ENCODE results near the gene ENAH.
A peak's percentile ranks its signal among the peaks of the same experiment; 100 is the strongest.

ENAH gene

DNA sequence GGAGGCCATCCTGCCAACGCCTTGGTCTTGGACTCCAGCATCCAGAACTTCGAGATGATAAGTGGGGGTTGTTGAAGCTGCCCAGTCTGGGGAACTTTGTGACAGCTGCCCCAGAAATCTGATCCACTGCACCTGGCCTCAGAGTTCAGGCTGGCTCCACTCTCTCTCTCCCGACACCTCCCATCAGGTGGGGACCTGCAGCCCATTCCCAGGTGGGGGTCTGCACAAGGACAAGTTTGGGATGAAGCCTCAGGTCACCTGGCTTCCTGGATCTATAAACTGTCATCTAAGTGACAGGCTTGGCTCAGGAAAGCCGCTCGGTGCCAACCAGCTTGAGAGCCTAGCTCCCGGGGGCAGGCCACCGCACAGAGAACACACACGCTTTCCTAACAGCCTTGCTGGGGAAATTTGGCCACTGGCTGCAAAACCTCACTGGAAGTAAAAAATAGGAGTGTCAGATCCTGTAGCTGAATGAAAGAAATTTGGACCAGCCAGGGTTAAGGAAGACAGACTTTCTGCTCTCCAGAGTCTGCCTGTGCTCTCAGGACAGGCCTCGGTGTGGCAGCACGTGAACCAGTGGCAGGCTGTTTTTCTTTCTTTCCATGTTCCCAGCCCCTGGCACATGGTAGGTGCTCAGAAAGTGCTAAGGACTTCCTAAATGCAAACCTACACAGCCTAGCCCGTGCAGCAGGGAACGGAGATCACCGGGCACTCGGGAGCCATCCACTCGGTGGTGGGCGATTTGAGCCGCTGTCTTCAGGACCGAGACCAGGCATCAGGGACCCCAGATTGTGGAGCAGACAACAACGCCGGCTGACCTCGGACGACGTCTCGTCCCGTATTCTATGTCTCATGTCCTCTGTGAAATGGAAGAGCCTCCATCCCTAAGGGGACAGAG is 182.5 kb downstream of the ENAH start:
- no peak for DNase-seq (ENCODE audit: low spot score in 2 of 2)
- no peaks in the 10 kb centered on the region for H3K27me3 ChIP-seq (ENCODE audit: low read depth)
- no peak overlapping the region for H3K4me3 ChIP-seq
- H3K36me3 ChIP-seq (replicated peaks), result no peaks in the 10 kb centered on the region
- H3K9me3 ChIP-seq, result no peaks in the 10 kb centered on the region
- peaks cover 5% of the 10 kb centered on the region for H3K4me1 ChIP-seq
- in situ Hi-C loops (cut with MboI; ENCODE audit: low sequenced_read_pairs), result no loop called here

GRCh38 chr1:225469051-225469450 is 183.9 kb downstream of the ENAH start:
- Histone ChIP-seq H3K9me3 (no peaks in the 10 kb centered on the region), H3K27me3 (ENCODE audit: low read depth) (no peaks in the 10 kb centered on the region), H3K4me3 (no peak overlapping the region), H3K4me1 (no peaks in the 10 kb centered on the region; the same call in 1 of the 2 replicates), H3K36me3 (replicated peaks) (no peaks in the 10 kb centered on the region)
- DNase-seq (ENCODE audit: low spot score in 2 of 2), result no peak
- in situ Hi-C loops (cut with MboI; ENCODE audit: low sequenced_read_pairs), result no loop called here

DNA sequence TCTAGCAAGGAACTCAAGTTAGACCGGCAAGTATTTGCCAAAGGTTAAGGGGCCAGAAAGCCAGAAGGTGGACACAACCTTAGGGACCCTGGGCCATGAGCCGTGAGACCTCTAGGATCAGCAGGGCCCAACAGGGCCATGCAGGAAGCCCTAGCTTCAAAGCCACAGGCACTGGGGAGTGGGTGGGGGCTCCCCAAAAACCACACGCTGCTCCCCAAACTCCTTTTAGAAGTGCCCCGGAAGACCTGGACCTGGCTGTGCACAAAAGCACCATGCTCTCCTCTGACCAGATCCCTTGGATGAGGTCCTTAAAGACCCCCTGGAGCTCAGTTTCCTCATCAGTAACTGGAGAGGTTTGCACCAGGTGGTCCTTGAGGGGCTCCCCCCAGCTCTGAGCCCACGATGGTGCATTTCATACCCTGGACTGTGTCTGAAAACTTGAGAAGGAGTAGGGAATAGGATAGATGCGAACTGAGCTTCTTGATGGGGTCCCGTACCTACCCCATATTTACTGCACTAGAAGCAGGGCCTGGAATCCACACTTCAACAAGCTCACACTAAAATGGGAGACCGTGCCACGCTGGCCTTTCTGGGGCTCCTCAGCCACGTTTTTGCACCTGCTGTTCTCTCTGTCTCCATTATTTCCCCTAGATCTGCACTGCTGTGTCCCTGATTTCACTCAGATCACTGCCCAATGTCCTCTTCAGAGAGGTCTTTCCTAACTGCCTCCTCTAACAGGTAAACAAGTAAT is 184.5 kb downstream of the ENAH start:
- DNase-seq (ENCODE audit: low spot score in 2 of 2), result no peak
- in situ Hi-C loops (cut with MboI; ENCODE audit: low sequenced_read_pairs), result no loop called here
- H3K36me3 ChIP-seq (replicated peaks), result no peaks in the 10 kb centered on the region
- no peaks in the 10 kb centered on the region for H3K9me3 ChIP-seq
- H3K27me3 ChIP-seq (ENCODE audit: low read depth), result no peaks in the 10 kb centered on the region
- H3K4me1 ChIP-seq, result no peaks in the 10 kb centered on the region; the same call in 1 of the 2 replicates
- no peak overlapping the region for H3K4me3 ChIP-seq

DNA sequence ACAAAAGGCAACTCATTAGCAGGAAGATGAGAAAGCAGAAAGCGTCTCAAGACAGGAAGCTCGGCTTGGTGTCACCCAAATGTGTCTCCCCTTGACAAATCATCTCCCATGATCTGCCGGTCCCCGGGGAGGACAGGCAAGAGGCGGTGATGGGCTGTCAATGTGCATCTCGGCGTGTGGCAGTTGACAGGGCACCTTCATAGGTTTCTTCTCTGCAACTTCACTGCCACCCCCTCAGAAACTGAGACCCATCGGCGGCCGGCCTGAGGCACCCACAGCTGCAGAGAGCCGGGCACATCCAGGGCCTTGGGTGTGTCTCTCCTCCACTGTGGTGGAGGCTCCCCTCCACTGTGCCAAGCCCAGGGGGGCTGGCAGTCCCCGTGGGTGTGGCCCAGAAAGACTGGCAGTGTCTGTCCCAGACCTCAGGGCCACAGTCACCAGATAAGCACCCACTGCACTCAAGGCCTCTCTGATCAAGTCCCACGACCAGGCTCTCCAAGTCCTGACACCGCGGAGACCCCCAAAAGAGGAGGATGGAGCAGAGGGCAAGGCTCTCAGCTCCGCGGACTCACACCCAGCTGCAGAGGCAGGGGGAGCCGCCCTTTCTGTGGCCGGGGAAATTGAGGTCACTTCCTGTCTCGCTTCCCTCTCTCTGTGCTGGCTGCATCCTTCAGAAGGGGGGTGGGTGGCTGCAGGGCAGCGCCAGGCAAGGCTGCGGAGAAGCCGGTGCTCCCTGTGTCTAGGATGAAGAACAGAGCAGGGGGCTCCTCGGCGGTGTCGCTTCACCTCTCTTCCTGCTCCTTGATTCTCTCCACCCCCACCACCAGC is 185.5 kb downstream of the ENAH start:
- H3K4me3 ChIP-seq, result no peak overlapping the region
- DNase-seq (ENCODE audit: low spot score in 2 of 2), result no peak
- no peaks in the 10 kb centered on the region for H3K27me3 ChIP-seq (ENCODE audit: low read depth)
- H3K9me3 ChIP-seq, result no peaks in the 10 kb centered on the region
- no peaks in the 10 kb centered on the region for H3K36me3 ChIP-seq (replicated peaks)
- no peaks in the 10 kb centered on the region; the same call in 1 of the 2 replicates for H3K4me1 ChIP-seq
- in situ Hi-C loops (cut with MboI; ENCODE audit: low sequenced_read_pairs), result no loop called here

GRCh38 chr1:225466848-225467192 is 186.1 kb downstream of the ENAH start:
- Histone ChIP-seq H3K4me3 (no peak overlapping the region), H3K27me3 (ENCODE audit: low read depth) (no peaks in the 10 kb centered on the region), H3K36me3 (replicated peaks) (no peaks in the 10 kb centered on the region), H3K4me1 (no peaks in the 10 kb centered on the region; the same call in 1 of the 2 replicates), H3K9me3 (no peaks in the 10 kb centered on the region)
- no peak for DNase-seq (ENCODE audit: low spot score in 2 of 2)
- in situ Hi-C loops (cut with MboI; ENCODE audit: low sequenced_read_pairs), result no loop called here

GRCh38 chr1:225465793-225466517 is 187.0 kb downstream of the ENAH start:
- Histone ChIP-seq H3K27me3 (ENCODE audit: low read depth) (no peaks in the 10 kb centered on the region), H3K36me3 (replicated peaks) (no peaks in the 10 kb centered on the region), H3K9me3 (no peaks in the 10 kb centered on the region), H3K4me3 (no peak overlapping the region), H3K4me1 (no peaks in the 10 kb centered on the region; the same call in 1 of the 2 replicates)
- no peak for DNase-seq (ENCODE audit: low spot score in 2 of 2)
- in situ Hi-C loops (cut with MboI; ENCODE audit: low sequenced_read_pairs), result no loop called here

DNA sequence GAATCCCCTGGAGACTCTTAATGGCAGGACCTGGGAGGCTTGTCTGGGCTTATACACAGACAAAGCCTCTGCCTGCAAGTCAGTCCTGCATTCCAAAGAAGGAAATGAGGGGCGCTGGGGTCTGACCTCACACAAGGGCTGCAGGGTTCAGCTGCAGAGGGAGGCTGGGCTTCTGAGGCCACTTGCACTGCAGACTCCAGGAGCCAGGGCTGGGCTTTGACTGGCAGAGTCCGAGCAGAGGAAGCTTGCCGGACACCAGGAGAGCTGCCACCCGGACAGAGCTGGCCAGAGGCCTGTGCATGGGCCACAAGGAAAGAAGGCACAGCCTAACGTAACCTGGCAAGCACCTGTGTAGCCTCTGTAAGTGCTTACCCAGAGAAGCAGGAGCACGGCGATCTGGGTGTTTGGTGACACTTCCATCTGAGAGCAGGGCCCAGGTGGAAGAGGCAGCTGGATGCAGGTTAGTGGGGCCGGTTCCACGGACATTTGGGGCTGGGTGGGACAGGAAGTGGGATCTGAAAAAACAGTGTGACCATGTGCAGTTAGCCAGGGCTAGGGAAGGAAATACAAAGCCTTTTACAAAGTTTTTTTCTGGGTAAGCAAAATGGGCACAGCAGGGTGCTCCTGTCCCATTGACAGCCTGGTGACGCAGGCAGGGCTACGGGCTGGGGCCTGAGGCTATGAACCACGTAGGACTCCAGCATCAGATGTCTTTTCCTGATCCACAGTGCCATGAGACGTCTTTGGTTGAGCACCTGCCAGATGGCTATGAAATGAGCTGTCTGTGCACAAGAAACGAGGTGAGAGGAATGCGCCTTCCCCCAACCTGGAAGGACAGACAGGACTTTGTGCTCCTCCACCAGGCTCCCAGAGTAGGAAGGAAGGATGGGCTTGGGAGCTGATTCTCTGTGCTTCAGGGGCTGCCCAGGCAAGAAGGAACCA is 187.8 kb downstream of the ENAH start:
- Histone ChIP-seq H3K9me3 (no peaks in the 10 kb centered on the region), H3K4me1 (no peaks in the 10 kb centered on the region; the same call in 1 of the 2 replicates), H3K4me3 (no peak overlapping the region), H3K36me3 (replicated peaks) (no peaks in the 10 kb centered on the region), H3K27me3 (ENCODE audit: low read depth) (no peaks in the 10 kb centered on the region)
- DNase-seq (ENCODE audit: low spot score in 2 of 2), result peak; percentile 25 to 32
- in situ Hi-C loops (cut with MboI; ENCODE audit: low sequenced_read_pairs), result no loop called here

DNA sequence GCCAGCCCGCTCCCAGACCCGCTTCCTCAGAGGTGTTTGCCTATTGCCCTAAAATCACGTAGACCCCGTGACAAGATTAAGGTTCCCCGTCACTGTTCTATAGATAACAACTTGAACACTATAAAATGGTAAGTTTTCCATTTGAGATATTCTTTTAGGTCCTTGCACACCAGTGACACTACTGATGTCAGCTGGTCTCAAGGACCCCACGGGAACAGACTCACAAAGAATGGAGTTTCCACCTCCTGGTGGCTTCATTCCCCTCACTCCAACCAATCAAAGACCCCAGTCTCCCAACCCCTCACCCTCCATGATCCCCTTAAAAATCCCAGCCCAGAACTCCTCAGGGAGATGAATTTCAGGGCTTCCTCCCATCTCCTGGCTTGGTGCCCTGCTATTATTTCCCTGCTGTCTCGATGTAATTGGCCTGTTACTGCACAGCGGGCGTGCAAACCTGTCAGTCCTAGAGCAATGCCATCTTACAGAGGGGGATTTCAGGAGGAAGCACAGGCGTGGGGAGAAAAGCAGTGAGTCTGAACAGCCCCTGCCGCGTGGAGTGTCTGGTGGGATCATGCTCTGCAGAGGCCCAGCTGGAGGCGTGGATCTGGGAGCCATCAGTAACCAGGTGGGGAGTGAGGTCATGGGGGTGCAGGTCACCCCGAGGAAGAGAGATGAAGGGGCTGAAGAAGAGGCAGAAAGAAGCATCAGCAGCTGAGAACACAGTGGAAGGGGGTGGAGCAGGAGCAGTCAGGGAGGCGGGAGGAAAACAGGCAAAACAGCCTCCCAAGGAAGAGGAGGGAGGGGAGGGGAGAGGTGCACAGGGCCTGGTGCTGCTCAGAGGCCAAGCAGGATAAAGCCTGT is 190.0 kb downstream of the ENAH start:
- DNase-seq (ENCODE audit: low spot score in 2 of 2), result no peak
- Histone ChIP-seq H3K36me3 (replicated peaks) (no peaks in the 10 kb centered on the region), H3K27me3 (ENCODE audit: low read depth) (no peaks in the 10 kb centered on the region), H3K4me3 (no peak overlapping the region), H3K4me1 (no peaks in the 10 kb centered on the region; the same call in 1 of the 2 replicates), H3K9me3 (0 out of 2 replicates have a peak, but pooled peaks cover 3% of the 10 kb centered on the region)
- in situ Hi-C loops (cut with MboI; ENCODE audit: low sequenced_read_pairs), result no loop called here

DNA sequence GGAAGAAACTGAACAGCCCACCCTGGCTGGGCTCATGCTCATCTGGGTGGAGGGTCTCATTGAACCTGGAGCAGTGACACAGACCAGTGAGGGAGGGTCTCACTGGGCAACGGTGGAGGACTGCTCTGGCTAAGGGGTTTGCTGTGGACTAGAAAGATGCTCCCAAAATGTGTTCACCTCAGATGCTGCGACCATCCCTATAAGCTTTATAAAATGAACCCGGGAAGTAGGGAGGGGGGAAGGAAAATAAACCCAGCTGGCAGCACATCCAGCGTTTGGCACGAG is 190.6 kb downstream of the ENAH start:
- H3K36me3 ChIP-seq (replicated peaks), result no peaks in the 10 kb centered on the region
- no peak for DNase-seq (ENCODE audit: low spot score in 2 of 2)
- H3K4me3 ChIP-seq, result no peak overlapping the region
- H3K27me3 ChIP-seq (ENCODE audit: low read depth), result no peaks in the 10 kb centered on the region
- H3K9me3 ChIP-seq, result 0 out of 2 replicates have a peak, but pooled peaks cover 3% of the 10 kb centered on the region
- H3K4me1 ChIP-seq, result no peaks in the 10 kb centered on the region; the same call in 1 of the 2 replicates
- in situ Hi-C loops (cut with MboI; ENCODE audit: low sequenced_read_pairs), result no loop called here

- Histone ChIP-seq H3K4me3 (no peak overlapping the region), H3K27me3 (ENCODE audit: low read depth) (no peaks in the 10 kb centered on the region), H3K36me3 (replicated peaks) (no peaks in the 10 kb centered on the region), H3K4me1 (no peaks in the 10 kb centered on the region; the same call in 1 of the 2 replicates), H3K9me3 (0 out of 2 replicates have a peak, but pooled peaks cover 3% of the 10 kb centered on the region)
- in situ Hi-C loops (cut with MboI; ENCODE audit: low sequenced_read_pairs), result no loop called here
- DNase-seq (ENCODE audit: low spot score in 2 of 2), result no peak
These were observed 191.1 kb downstream of the ENAH start for GRCh38 chr1:225461533-225462428.

Data from HAP-1 (cell line).